NOMO-1 treated with dmso at 0.1 percent for 144 hours (cell line): ENCODE data around the gene CEP68.

Source experiments
- DNase-seq: peaks from one replicate; lab custom pipeline; 2025; ENCODE audit not compliant: unreplicated experiment; lab: John Stamatoyannopoulos, UW

The CEP68 gene

GRCh38 chr2:65055422-65056214 lies 598 bp upstream of the CEP68 start:
- DNase-seq: peak; percentile 11

GRCh38 chr2:65057054-65057375 lies 799 bp downstream of the CEP68 start:
- no peak for DNase-seq

- peak; percentile 73 for DNase-seq
Observed at GRCh38 chr2:65057391-65058052, 1.3 kb downstream of the CEP68 start.

GRCh38 chr2:65059071-65059470 lies 2.9 kb downstream of the CEP68 start:
- DNase-seq: no peak

GRCh38 chr2:65061146-65061909 lies 5.1 kb downstream of the CEP68 start:
- no peak for DNase-seq

GRCh38 chr2:65061910-65062339 lies 5.7 kb downstream of the CEP68 start:
- no peak for DNase-seq

GRCh38 chr2:65062843-65063825 lies 6.9 kb downstream of the CEP68 start:
- no peak for DNase-seq

GRCh38 chr2:65064728-65065552 lies 8.7 kb downstream of the CEP68 start:
- DNase-seq: peak; percentile 94

GRCh38 chr2:65067806-65068553 lies 11.8 kb downstream of the CEP68 start:
- no peak for DNase-seq

GRCh38 chr2:65069439-65069824 lies 13.2 kb downstream of the CEP68 start:
- no peak for DNase-seq

- DNase-seq: no peak
Observed at GRCh38 chr2:65070172-65070830, 14.1 kb downstream of the CEP68 start.

GRCh38 chr2:65070856-65071255 lies 14.6 kb downstream of the CEP68 start:
- no peak for DNase-seq

GRCh38 chr2:65071499-65072180 lies 15.4 kb downstream of the CEP68 start:
- DNase-seq: no peak

GRCh38 chr2:65072181-65072970 lies 16.2 kb downstream of the CEP68 start:
- DNase-seq: no peak

GRCh38 chr2:65073879-65074565 lies 17.8 kb downstream of the CEP68 start:
- no peak for DNase-seq

GRCh38 chr2:65075176-65075575 lies 19.0 kb downstream of the CEP68 start:
- no peak for DNase-seq
